ENCODE data around the gene CYB5R3. TPM values are rescaled to one million over a fixed set of nuclear protein-coding genes. Genes with fewer than 3 reads are reported as not detected.
"Not testable (repeated sequence)": the region's sequence is repeated elsewhere in the genome, so short reads cannot be mapped to it uniquely, and the experiment has no call there.

The CYB5R3 gene
- total RNA-seq, 1 donor from 2014 or later: 105 TPM

GRCh38 chr22:42682113-42682851, 33.1 kb upstream of the CYB5R3 start:
- no peak overlapping the region for H3K27ac Mint-ChIP-seq (ENCODE audit: unreplicated experiment)
- H3K27me3 Mint-ChIP-seq (ENCODE audit: low read depth): peaks cover 3% of the 10 kb centered on the region
- H3K4me3 Mint-ChIP-seq: no peak overlapping the region
- no peak for DNase-seq (ENCODE audit: low read depth, low spot score)
- no peak for TF ChIP-seq CTCF (conservative IDR thresholded peaks at IDR 0.05)
- H3K36me3 Mint-ChIP-seq (ENCODE audit: low read depth): peaks cover 2% of the 10 kb centered on the region
- H3K9me3 Mint-ChIP-seq: peaks cover 7% of the 10 kb centered on the region
- peaks cover 9% of the 10 kb centered on the region for H3K4me1 Mint-ChIP-seq

DNA sequence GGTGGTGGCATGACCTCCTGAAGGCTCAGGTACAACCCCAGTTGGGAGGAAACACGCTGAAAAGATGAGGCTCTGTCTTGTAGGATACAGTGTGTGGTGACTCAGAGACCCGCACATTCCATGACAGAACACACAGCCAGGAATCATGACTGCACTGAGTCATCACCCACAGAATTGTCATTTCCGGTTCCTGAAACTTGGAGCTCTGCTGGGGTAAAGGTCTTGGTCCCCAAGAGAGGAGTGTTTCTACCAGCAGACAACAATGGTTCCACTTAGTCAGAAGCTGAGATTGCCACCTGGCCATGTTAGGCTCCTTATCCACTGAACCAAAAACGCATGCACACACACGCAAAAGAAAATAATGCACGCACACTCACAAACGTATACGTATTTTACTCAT, 31.5 kb upstream of the CYB5R3 start:
- no peak for TF ChIP-seq CTCF (conservative IDR thresholded peaks at IDR 0.05)
- H3K27ac Mint-ChIP-seq (ENCODE audit: unreplicated experiment): no peak overlapping the region
- H3K27me3 Mint-ChIP-seq (ENCODE audit: low read depth): peaks cover 3% of the 10 kb centered on the region
- DNase-seq (ENCODE audit: low read depth, low spot score): no peak
- H3K36me3 Mint-ChIP-seq (ENCODE audit: low read depth): peaks cover 2% of the 10 kb centered on the region
- peaks cover 6% of the 10 kb centered on the region for H3K4me1 Mint-ChIP-seq
- H3K4me3 Mint-ChIP-seq: no peak overlapping the region
- peaks cover 7% of the 10 kb centered on the region for H3K9me3 Mint-ChIP-seq

DNA sequence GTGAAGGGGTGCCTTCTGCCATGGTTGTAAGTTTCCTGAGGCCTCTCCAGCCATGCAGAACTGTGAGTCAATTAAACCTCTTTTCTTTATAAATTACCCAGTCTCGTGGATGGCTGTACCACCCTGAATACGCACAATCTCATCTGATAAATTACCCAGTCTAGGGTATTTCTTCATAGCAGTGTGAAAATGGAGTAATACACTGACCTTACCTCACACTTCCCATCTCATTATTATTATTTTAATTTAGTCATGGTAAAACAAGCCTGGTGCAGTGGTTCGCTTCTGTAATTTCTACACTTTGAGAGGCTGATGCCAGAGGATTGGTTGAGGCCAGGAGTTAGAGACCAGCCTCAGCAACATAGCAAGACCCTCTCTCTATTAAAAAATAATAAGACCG, 30.5 kb upstream of the CYB5R3 start:
- H3K27me3 Mint-ChIP-seq (ENCODE audit: low read depth): peaks cover 3% of the 10 kb centered on the region
- peaks cover 7% of the 10 kb centered on the region for H3K9me3 Mint-ChIP-seq
- peaks cover 2% of the 10 kb centered on the region for H3K36me3 Mint-ChIP-seq (ENCODE audit: low read depth)
- no peak for TF ChIP-seq CTCF (conservative IDR thresholded peaks at IDR 0.05)
- no peak for DNase-seq (ENCODE audit: low read depth, low spot score)
- H3K27ac Mint-ChIP-seq (ENCODE audit: unreplicated experiment): no peak overlapping the region
- H3K4me1 Mint-ChIP-seq: peaks cover 6% of the 10 kb centered on the region
- H3K4me3 Mint-ChIP-seq: no peak overlapping the region

DNA sequence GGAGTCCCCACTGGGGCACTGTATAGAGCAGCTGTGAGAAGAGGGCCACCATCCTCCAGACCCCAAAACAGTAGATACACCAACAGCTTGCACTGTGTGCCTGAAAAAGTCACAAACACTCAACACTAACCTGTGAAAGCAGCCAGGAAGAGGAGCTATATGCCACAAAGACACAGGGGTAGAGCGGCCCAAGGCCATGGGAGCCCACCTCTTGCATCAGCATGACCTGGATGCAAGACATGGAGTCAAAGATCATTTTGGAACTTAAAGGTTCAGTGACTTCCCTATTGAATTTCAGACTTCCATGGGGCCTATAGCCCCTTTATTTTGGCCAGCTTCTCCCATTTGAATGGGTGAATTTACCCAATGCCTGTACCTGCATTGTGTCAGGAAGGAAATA, 29.7 kb upstream of the CYB5R3 start:
- peaks cover 3% of the 10 kb centered on the region for H3K27me3 Mint-ChIP-seq (ENCODE audit: low read depth)
- H3K4me3 Mint-ChIP-seq: no peak overlapping the region
- no peak for TF ChIP-seq CTCF (conservative IDR thresholded peaks at IDR 0.05)
- peaks cover 7% of the 10 kb centered on the region for H3K9me3 Mint-ChIP-seq
- no peak overlapping the region for H3K27ac Mint-ChIP-seq (ENCODE audit: unreplicated experiment)
- DNase-seq (ENCODE audit: low read depth, low spot score): no peak
- H3K36me3 Mint-ChIP-seq (ENCODE audit: low read depth): peaks cover 2% of the 10 kb centered on the region
- peaks cover 6% of the 10 kb centered on the region for H3K4me1 Mint-ChIP-seq

- not testable (repeated sequence) for H3K4me1 Mint-ChIP-seq; H3K9me3 Mint-ChIP-seq; H3K36me3 Mint-ChIP-seq (ENCODE audit: low read depth); DNase-seq (ENCODE audit: low read depth, low spot score); H3K4me3 Mint-ChIP-seq; H3K27me3 Mint-ChIP-seq (ENCODE audit: low read depth); H3K27ac Mint-ChIP-seq (ENCODE audit: unreplicated experiment)
Measured at GRCh38 chr22:42677936-42678335, 28.7 kb upstream of the CYB5R3 start.

DNA sequence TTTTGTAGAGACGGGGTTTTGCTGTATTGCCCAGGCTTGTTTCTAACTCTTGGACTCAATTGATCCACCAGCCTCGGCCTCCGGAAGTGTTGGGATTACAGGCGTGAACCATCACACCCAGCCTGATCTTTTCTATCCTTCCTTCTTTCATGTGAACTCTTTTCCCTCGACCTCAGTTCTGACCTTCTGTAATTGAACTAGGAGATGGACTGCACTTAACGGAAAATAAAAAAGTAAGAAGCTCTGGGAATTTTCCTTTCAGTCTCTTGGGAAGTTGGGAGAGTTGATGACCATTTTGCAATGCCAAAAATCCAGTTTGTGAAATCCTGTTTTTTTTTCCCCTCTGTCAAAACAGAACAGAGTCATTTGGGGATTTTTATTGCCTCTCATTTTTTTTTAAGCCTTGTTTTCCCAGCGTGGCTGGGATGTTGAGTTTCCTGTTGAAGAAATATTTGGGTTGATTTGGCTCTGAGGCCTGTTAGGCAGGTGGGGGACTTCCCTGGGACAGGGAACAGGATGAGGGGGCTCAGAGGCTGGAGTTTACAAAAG, 26.9 kb upstream of the CYB5R3 start:
- peaks cover 2% of the 10 kb centered on the region for H3K36me3 Mint-ChIP-seq (ENCODE audit: low read depth)
- H3K27me3 Mint-ChIP-seq (ENCODE audit: low read depth): no peaks in the 10 kb centered on the region
- H3K4me1 Mint-ChIP-seq: peaks cover 6% of the 10 kb centered on the region
- H3K9me3 Mint-ChIP-seq: peaks cover 7% of the 10 kb centered on the region
- no peak for DNase-seq (ENCODE audit: low read depth, low spot score)
- H3K4me3 Mint-ChIP-seq: no peak overlapping the region
- H3K27ac Mint-ChIP-seq (ENCODE audit: unreplicated experiment): peak overlapping the region; percentile 81
- TF ChIP-seq CTCF (conservative IDR thresholded peaks at IDR 0.05): no peak

Data from neural crest cell (in vitro differentiated cells).